ENCODE results near the gene RABGAP1L.

Gene RABGAP1L

DNA sequence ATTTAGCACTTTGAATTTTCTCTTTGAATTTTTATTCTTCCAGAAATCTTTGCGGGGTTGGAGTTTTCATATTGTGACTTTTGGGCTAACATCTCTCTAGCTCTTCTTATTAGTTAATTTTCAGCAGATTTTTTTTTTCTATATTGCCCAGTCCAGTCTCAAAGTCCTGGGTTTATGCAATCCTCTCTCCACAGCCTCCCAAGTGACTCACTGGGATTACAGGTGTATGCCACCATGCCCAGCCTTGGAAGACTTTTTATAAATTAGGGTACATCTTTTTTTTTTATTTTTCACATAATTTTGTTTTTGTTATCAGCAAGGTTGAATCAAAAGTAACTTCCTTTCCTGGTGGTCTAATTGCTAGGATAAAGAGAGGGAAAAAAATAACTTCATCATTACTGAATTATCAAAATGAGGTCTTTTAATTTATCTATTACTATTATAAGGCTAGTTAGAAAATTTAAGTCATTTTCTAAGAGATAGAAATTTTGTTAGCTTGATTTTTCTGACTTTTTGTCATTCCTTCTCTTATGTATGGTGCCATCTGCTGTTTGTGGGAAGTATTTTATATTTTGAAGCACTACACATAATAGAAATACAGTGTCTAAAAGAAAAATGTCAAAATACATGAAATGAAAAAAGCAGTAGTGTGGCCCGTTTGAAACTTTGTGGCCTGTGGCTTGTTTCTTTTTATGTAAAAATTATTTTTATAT is 567.0 kb downstream of the RABGAP1L start:
- DNase-seq (ENCODE audit: low read depth) = peak; percentile 31
- no peak overlapping the region for H3K4me3 ChIP-seq (ENCODE audit: low read depth, low read length)
- no peak for TF ChIP-seq MYC (IDR thresholded peaks at IDR 0.05; ENCODE audit: low read depth, low read length)
- TF ChIP-seq, protein P1, sequence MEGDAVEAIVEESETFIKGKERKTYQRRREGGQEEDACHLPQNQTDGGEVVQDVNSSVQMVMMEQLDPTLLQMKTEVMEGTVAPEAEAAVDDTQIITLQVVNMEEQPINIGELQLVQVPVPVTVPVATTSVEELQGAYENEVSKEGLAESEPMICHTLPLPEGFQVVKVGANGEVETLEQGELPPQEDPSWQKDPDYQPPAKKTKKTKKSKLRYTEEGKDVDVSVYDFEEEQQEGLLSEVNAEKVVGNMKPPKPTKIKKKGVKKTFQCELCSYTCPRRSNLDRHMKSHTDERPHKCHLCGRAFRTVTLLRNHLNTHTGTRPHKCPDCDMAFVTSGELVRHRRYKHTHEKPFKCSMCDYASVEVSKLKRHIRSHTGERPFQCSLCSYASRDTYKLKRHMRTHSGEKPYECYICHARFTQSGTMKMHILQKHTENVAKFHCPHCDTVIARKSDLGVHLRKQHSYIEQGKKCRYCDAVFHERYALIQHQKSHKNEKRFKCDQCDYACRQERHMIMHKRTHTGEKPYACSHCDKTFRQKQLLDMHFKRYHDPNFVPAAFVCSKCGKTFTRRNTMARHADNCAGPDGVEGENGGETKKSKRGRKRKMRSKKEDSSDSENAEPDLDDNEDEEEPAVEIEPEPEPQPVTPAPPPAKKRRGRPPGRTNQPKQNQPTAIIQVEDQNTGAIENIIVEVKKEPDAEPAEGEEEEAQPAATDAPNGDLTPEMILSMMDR (IDR thresholded peaks at IDR 0.05; ENCODE audit: low read depth, low read length) = peak; percentile 13
- TF ChIP-seq, protein P2, sequence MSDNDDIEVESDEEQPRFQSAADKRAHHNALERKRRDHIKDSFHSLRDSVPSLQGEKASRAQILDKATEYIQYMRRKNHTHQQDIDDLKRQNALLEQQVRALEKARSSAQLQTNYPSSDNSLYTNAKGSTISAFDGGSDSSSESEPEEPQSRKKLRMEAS (IDR thresholded peaks at IDR 0.05; ENCODE audit: low read depth, low read length) = no peak

DNA sequence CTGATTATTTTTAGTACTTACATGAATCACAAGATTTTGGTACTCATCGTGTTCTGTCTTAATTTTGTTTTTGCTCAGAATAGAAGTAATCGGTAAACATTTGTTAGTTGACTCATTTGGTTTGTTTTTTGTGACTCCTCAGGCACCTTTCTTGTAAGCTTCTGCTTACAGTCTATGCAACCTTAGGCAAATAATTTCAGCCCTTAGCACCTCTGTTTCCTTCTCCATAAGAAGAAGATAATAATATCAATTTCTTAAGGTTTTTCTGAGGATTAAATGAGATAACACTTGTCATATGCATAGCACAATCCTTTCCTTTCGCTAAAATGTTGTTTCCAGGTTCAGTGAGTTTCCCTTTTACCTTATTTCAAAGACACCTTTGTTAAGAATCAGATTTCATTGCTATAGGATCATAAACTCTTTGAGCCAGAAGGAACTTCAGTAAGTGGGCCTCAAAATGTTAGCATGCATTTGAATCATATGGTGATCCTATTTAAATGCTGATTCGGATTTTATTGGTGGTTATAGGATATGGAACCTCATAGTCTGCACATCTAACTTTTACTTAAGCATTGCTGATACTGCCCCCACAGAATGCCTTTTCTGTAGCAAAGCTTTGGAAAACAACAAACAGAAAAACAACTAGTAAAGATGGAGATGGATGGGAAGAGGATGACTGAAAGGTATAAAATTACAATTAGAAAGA is 567.7 kb downstream of the RABGAP1L start:
- no peak for DNase-seq (ENCODE audit: low read depth)
- TF ChIP-seq, protein P1 (IDR thresholded peaks at IDR 0.05; ENCODE audit: low read depth, low read length) = no peak
- TF ChIP-seq, protein P2 (IDR thresholded peaks at IDR 0.05; ENCODE audit: low read depth, low read length) = no peak
- no peak for TF ChIP-seq POLR2A (IDR thresholded peaks at IDR 0.05; ENCODE audit: extremely low read depth, insufficient read length)
- no peak for TF ChIP-seq MYC (IDR thresholded peaks at IDR 0.05; ENCODE audit: low read depth, low read length)

DNA sequence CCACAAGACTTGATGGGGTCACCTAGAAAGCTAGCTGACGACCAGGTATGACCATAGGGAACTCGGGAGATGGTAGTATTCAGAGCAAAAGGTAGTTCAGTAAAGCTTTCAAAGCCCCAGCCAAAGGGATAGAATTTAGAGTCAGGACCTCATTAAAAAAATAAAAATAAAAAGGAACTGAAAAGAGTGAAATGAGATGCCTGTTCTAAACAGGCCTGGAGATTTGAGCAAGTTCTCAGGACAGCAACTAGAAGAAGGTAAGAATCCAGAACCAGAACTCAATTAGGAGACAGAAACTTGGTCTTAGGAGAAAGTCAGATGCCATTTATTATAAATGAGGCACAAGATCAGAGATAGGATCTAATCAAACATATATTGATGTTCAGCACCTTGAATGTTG is 575.0 kb downstream of the RABGAP1L start:
- DNase-seq (ENCODE audit: low read depth) = no peak
- H3K4me3 ChIP-seq (ENCODE audit: low read depth, low read length) = no peak overlapping the region
- TF ChIP-seq, protein P2 (IDR thresholded peaks at IDR 0.05; ENCODE audit: low read depth, low read length) = no peak
- TF ChIP-seq POLR2A (IDR thresholded peaks at IDR 0.05; ENCODE audit: extremely low read depth, insufficient read length) = no peak
- TF ChIP-seq, protein P1 (IDR thresholded peaks at IDR 0.05; ENCODE audit: low read depth, low read length) = no peak

More for the DNA sequence above, 567.7 kb downstream of the RABGAP1L start:
- H3K4me3 ChIP-seq (ENCODE audit: low read depth, low read length) = no peak overlapping the region

DNA sequence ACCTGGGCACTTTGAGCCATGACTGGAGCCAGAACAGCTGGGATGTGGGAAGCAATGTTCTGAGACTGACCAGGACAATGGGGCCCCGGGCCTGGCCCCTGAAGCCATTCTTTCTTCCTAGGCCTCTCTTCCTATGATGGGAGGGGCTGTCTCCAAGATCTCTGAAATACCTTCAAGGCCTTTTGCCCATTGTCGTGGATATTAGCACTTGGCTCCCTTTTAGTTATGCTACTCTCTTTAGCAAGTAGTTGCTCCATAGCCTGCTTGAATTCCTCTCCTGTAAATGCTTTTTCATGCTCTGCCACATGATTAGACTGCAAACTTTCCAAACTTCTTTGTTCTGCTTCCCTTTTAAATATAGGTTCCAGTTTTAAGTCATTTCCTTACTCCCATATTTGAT is 577.5 kb downstream of the RABGAP1L start:
- TF ChIP-seq, protein P2 (IDR thresholded peaks at IDR 0.05; ENCODE audit: low read depth, low read length) = no peak
- TF ChIP-seq, protein P1 (IDR thresholded peaks at IDR 0.05; ENCODE audit: low read depth, low read length) = no peak
- TF ChIP-seq MYC (IDR thresholded peaks at IDR 0.05; ENCODE audit: low read depth, low read length) (no peak), POLR2A (IDR thresholded peaks at IDR 0.05; ENCODE audit: extremely low read depth, insufficient read length) (no peak)
- H3K4me3 ChIP-seq (ENCODE audit: low read depth, low read length) = no peak overlapping the region
- no peak for DNase-seq (ENCODE audit: low read depth)

DNA sequence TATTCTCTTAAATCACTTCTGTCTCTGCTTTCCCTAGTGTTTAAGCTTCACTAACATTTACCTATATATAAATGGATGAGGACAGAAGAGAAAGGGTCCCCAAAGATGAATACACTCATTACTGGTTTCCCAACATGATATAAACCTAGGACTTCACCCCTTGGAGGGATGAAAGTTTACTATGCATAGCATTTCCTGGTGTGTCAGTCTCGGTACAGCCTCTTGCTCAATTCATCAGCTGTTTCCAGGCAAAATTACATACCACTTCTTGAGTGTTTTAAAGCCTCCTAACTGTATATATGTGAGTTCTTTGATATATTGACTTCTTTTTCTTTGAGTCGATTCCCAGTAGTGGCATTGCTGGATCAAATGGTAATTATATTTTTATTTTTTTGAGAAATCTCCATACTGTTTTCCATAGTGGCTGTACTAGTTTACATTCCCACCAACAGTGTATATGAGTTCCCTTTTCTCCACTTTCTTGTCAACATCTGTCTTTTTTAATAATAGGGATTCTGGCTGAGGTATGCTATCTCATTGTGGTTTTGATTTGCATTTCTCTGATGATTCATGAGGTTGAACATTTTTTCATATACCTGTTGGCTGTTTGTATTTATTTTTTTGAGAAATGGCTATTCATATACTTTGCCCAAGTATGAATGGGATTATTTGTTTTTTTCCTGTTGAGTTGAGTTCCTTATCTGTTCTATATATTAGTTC is 581.1 kb downstream of the RABGAP1L start:
- TF ChIP-seq, protein P1 (IDR thresholded peaks at IDR 0.05; ENCODE audit: low read depth, low read length) = no peak
- peak; percentile 27 for DNase-seq (ENCODE audit: low read depth)
- H3K4me3 ChIP-seq (ENCODE audit: low read depth, low read length) = no peak overlapping the region
